NCI-H187 treated with DMSO at 0.1 percent for 48 hours (cell line): Measurements from ENCODE around the gene MORC3.
A peak's percentile ranks its signal among the peaks of the same experiment; 100 is the strongest.
"Not testable (repeated sequence)": the region's sequence is repeated elsewhere in the genome, so short reads cannot be mapped to it uniquely, and the experiment has no call there.

Source experiments
- DNase-seq: peaks from one replicate; lab custom pipeline; 2025; lab: John Stamatoyannopoulos, UW

MORC3 gene

GRCh38 chr21:36319767-36320420 is at the start of gene MORC3:
Gene MORC3 (plus strand): TSS chr21:36320197. CDS start chr21:36320265, 68 bp downstream.
- DNase-seq: peak; percentile 97

GRCh38 chr21:36270786-36271695 is 49.0 kb upstream of the MORC3 start:
- DNase-seq: not testable (repeated sequence)

- no peak for DNase-seq
Measured at GRCh38 chr21:36274128-36274527, 45.9 kb upstream of the MORC3 start.

- no peak for DNase-seq
Measured at GRCh38 chr21:36282568-36283230, 37.3 kb upstream of the MORC3 start.

GRCh38 chr21:36283231-36283622 is 36.8 kb upstream of the MORC3 start:
- DNase-seq: not testable (repeated sequence)

- DNase-seq: no peak
Measured at GRCh38 chr21:36288651-36289243, 31.2 kb upstream of the MORC3 start.

GRCh38 chr21:36291509-36291908 is 28.5 kb upstream of the MORC3 start:
- no peak for DNase-seq

- no peak for DNase-seq
Measured at GRCh38 chr21:36297406-36297937, 22.5 kb upstream of the MORC3 start.

GRCh38 chr21:36297938-36298572 is 21.9 kb upstream of the MORC3 start:
- DNase-seq: no peak

- no peak for DNase-seq
Measured at GRCh38 chr21:36306872-36307534, 13.0 kb upstream of the MORC3 start.

GRCh38 chr21:36310016-36310415 is 10.0 kb upstream of the MORC3 start:
- DNase-seq: no peak

GRCh38 chr21:36313446-36313845 is 6.6 kb upstream of the MORC3 start:
- not testable (repeated sequence) for DNase-seq

- DNase-seq: not testable (repeated sequence)
Measured at GRCh38 chr21:36316045-36316444, 4.0 kb upstream of the MORC3 start.

- no peak for DNase-seq
Measured at GRCh38 chr21:36316872-36317484, 3.0 kb upstream of the MORC3 start.

- DNase-seq: not testable (repeated sequence)
Measured at GRCh38 chr21:36319406-36319766, 611 bp upstream of the MORC3 start.

- no peak for DNase-seq
Measured at GRCh38 chr21:36320421-36321324, 676 bp downstream of the MORC3 start.

GRCh38 chr21:36321325-36322082 is 1.5 kb downstream of the MORC3 start:
- DNase-seq: no peak

- DNase-seq: no peak
Measured at GRCh38 chr21:36322083-36322424, 2.1 kb downstream of the MORC3 start.

GRCh38 chr21:36323032-36323431 is 3.0 kb downstream of the MORC3 start:
- DNase-seq: no peak
